GM12892 (cell line): ENCODE measurements around the gene PTGS2.
"Not testable (repeated sequence)": the region's sequence is repeated elsewhere in the genome, so short reads cannot be mapped to it uniquely, and the experiment has no call there.

ENCODE experiments used
- DNase-seq: peaks from one replicate; pipeline ENCODE4 v3.0.0; 2011; ENCODE audit not compliant: insufficient read length
- FAIRE-seq: peaks from 2 replicates; lab custom pipeline; 2011; peaks lifted over from hg19 to GRCh38; lab: Jason Lieb, UNC
- POLR2A ChIP-seq: IDR thresholded peaks from 2 replicates; pipeline ENCODE4 v1.6.1; 2011; ENCODE audit warnings: low read depth, low read length, control low read depth
- POLR2AphosphoS5 ChIP-seq: IDR thresholded peaks from 2 replicates; pipeline ENCODE4 v1.6.1; 2011; ENCODE audit warnings: low read depth, low read length, control low read depth
- TAF1 ChIP-seq: IDR thresholded peaks from 2 replicates; pipeline ENCODE4 v1.6.1; 2011; ENCODE audit warnings: low read depth, mild to moderate bottlenecking, control low read depth, low read length, borderline replicate concordance

Gene PTGS2

DNA sequence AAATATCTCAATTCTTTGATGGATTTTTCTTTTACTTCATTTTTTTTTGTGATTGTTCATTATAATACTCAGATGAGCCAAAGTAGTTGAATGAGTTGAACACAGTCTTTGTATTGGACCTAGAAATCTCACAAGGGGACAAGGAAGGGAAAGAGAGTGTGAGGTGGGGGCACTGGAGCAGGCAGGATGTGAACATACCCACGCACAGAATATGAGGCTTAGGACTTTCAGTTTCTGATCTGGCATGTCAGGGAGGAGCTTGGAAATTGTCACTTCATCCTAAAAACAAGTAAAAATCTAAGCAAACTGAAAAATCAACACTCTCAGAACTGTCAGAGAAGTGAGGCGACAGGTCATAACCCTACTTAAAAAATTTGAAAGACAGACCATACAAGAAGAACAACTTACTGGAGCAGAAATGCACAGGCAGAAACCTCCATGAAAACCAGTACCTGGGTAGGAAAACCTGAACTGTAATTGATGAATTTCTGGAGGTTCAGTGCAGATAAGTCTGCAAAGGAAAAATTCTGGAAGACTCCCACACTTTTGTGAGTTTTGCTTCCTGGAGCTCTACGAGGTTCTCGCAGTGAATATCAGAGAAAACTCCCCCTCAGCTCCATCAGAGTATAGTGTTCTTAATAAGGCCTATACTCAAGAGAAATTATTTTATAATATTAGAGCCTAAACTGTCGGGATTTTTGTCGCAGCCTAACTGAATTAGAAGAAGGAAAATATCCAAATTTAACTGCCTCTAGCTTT is 3.6 kb upstream of the PTGS2 start:
- FAIRE-seq: no peak
- TF ChIP-seq POLR2AphosphoS5: no peak
- no peak for TF ChIP-seq POLR2A
- TF ChIP-seq TAF1: no peak

DNA sequence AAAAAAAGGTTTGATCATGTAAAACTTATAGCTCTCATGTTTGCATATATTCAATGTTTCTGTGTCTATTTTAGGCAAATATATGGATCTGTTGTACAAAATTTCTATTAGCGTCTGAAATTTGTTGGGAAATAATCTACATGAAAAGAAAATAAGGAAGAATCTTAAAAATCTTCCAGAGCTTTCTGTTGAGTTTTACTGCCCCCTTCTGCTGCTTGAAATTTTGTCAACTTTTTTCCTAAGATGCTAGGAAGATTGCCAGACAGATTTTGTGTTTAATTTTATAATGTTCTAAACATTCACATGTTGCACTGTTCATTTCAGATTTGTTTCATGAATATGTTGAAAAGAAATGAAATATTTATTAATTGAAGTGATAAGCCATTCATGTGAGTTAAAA is 2.5 kb upstream of the PTGS2 start:
- FAIRE-seq: no peak
- no peak for TF ChIP-seq TAF1
- no peak for DNase-seq

More for the DNA sequence above, 3.6 kb upstream of the PTGS2 start:
- DNase-seq: no peak

DNA sequence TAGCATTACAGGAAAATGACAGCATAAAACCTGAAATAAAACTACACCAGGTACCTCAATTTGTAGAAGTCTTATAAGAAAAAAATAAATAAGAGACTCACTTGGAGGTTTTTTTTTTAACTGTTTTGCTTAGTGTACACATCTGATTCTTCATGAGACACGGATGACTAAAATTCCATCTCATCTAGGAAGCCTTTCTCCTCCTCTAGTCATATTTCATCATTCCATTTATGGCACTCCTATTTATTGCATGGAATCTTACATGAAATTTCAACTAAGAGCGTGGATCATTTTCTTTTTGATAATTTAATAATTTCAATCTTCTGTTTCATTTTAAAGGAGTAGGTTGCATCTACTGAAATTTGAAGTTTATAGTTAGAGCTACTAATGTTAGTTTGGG is 1.6 kb upstream of the PTGS2 start:
- TF ChIP-seq POLR2AphosphoS5: no peak
- no peak for TF ChIP-seq TAF1
- no peak for TF ChIP-seq POLR2A
- DNase-seq (no peak), FAIRE-seq (no peak)

DNA sequence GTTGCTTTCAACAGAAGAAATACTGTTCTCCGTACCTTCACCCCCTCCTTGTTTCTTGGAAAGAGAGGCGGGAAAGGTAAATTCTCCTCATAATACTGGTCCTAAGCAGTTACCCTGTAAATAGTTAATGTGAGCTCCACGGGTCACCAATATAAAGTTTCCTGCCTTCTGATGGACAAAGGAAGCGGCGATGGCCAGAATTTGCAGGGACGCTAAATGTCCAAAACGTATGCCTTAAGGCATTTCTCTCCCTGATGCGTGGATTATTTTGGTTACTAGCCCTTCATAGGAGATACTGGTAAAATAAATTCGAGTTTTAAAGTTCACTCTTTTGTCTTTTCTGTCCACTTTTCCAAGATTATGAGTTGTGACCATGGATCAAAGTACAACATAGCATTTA is 898 bp upstream of the PTGS2 start:
- DNase-seq: no peak
- no peak for TF ChIP-seq POLR2AphosphoS5
- TF ChIP-seq TAF1: no peak
- no peak for TF ChIP-seq POLR2A
- no peak for FAIRE-seq

DNA sequence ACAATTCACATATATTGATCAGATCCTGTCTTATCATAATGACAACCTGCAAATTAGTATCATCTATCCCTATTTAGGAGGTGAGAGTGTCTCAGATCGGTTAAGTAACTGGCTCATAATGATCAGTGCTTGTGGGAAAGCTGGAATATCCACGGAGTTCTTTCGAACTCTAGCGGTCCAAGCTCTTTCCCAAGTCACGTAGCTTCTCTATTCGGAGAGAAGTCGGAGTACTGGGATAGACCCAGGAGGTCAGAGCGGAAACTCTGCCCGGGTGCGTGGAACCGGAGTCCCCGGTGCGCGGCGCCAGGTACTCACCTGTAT is 339 bp downstream of the PTGS2 start:
- TF ChIP-seq POLR2A (no peak), TAF1 (no peak)
- no peak for FAIRE-seq

DNA sequence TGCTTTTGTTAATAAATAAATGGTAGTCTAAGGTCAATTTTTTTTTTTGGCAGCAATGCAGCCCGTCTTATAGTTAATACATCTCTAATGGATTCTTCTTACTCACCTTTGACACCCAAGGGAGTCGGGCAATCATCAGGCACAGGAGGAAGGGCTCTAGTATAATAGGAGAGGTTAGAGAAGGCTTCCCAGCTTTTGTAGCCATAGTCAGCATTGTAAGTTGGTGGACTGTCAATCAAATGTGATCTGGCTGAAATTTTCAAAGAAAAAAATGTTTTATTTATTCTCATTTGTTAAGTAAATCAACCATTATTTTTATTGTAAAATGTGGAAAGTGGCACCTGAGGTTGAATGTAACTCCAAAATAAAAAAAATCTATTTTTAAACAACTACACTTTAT is 2.1 kb downstream of the PTGS2 start:
- TF ChIP-seq TAF1 (no peak), POLR2AphosphoS5 (no peak)
- FAIRE-seq: no peak
- no peak for DNase-seq

More for the DNA sequence above, 339 bp downstream of the PTGS2 start:
- no peak for DNase-seq

- DNase-seq (no peak), FAIRE-seq (no peak)
- no peak for TF ChIP-seq POLR2AphosphoS5
- TF ChIP-seq TAF1: no peak
- no peak for TF ChIP-seq POLR2A
Measured at GRCh38 chr1:186672596-186672995, 7.6 kb downstream of the PTGS2 start.

DNA sequence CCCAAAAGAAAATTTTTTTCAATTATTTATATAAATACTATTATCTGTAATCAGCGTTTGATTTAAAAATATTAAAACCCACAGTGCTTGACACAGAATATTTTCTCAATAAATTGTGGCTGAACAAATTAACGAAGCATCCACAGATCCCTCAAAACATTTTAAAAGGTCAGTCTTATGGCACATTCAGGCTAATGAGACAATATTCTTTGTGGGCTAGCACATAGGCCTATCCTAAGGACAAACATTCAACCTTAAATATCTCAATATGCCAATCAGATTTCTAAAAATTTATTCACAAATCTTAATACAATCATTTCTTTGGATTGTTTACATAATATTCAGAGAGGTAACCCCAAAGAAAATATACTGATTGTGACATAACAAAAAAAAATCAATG is 8.1 kb downstream of the PTGS2 start:
- no peak for TF ChIP-seq TAF1
- DNase-seq: no peak
- FAIRE-seq: no peak

- TF ChIP-seq POLR2A (no peak), TAF1 (no peak), POLR2AphosphoS5 (no peak)
- no peak for DNase-seq
- FAIRE-seq: no peak
Measured at GRCh38 chr1:186671136-186671825, 8.9 kb downstream of the PTGS2 start.

DNA sequence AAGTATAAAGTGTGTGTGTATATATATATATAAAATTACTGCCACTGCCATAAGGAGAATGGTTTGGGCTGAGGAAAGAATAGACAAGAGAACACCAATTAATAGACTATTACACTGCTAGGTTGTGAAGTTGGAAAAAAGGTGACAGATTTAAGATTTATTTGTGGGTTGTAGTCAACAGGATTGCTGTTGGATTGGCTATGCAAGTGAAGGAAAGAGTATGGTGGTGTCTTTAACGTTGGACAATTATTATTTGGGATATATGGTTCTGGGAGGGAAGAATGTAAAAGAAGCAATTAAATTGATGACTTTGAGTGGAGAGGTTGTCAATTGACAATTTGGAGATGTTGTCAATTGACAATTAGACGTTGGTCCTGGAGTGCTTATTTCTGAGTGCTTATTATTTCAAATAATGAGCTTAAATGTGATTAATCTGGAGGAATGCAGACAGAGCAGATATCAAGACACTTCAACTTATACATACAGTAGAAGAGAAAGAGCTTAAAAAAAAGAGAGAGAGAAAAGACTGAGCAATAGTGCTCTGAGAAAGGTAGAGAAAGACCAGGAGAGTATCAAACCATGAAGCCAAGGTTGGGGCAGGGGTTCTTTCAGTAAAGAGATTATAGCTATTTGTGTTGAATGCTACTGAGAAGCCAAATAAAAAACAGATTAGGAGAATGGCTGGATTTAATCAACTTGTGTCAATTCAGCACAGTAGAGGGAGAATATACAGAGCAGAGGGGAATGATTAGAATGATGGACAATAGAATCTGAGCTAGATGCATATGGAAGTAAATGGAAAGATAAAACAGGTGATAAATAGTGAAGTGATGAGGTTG is 9.7 kb downstream of the PTGS2 start:
- DNase-seq (no peak), FAIRE-seq (peak; percentile 9)
- TF ChIP-seq POLR2AphosphoS5 (no peak), POLR2A (no peak), TAF1 (no peak)

DNA sequence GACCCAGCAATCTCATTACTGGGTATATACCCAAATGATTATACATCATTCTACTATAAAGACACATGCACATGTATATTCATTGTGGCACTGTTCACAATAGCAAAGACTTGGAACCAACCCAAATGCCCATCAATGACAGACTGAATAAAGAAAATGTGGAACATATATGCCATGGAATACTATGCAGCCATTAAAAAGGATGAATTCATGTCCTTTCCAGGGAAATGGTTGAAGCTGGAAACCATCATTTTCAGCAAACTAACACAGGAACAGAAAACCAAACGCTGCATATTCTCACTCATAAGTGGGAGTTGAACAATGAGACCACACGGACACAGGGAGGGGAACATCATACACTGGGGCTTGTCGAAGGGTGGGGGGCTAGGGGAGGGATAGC is 10.4 kb downstream of the PTGS2 start:
- not testable (repeated sequence) for DNase-seq, FAIRE-seq

- FAIRE-seq, DNase-seq: not testable (repeated sequence)
Measured at GRCh38 chr1:186664217-186664616, 16.0 kb downstream of the PTGS2 start.
